Vagina (tissue), 2 donors: Measurements from ENCODE around the gene LRMDA.

Source experiments
- POLR2A ChIP-seq, 2 donors: fragments of 450-650 bp; IDR thresholded peaks; one replicate each; pipeline ENCODE4 v1.6.1; 2017; ENCODE audit warnings: antibody characterized with exemption in 2 of 2, mild to moderate bottlenecking in 2 of 2, moderate library complexity in 2 of 2
- POLR2AphosphoS5 ChIP-seq, 2 donors: sonication (generic); formaldehyde crosslinking; IDR thresholded peaks; one replicate each; pipeline ENCODE4 v1.9.0; 2017; ENCODE audit warnings: antibody characterized with exemption in 2 of 2, mild to moderate bottlenecking in 2 of 2, low read depth in 1 of 2; ENCODE audit not compliant: insufficient read depth in 1 of 2
- TF ChIP-seq, protein P1 (sequence below), 3 experiments: fragments of 450-650 bp in 2 of 3; fragments of 200-600 bp in 1 of 3; sonication (generic) in 1 of 3; IDR thresholded peaks; one replicate each; pipeline ENCODE4 v1.5.1; 2017 to 2019; ENCODE audit warnings: antibody characterized with exemption in 3 of 3, mild to moderate bottlenecking in 2 of 3, moderate library complexity in 2 of 3

DNA sequence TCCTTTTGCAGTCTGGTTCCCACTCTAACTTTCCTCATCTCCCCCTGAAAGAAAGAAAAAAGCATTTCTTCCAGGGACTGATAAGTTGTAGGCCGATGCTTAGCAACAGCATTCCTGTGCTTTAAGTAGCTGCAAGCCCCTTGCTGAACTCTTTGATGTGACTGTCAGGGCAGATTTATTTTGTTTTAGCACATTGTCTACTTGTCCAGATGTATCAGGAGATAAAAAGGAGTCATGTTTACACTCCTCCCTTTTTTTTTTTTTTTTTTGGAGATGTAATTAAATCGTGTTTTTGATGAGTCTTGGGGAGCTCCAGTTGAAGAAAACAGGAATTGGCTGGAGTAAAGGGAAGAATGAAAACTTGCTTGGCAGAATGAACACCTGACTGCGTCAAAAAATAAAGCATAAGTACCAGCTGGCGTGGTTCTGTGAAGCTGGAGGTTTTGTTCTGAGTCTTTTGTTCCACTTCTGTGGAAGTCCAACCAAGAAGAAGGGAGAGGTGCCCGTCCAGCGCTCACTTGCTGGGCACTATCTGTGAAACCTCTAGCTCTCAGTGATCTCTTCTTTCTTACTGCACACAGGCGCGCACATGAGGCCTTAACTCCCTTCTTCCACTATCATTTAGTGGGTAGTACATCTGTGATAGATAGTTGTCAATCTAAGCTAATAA is 871.7 kb downstream of the LRMDA start:
- TF ChIP-seq, protein P1, sequence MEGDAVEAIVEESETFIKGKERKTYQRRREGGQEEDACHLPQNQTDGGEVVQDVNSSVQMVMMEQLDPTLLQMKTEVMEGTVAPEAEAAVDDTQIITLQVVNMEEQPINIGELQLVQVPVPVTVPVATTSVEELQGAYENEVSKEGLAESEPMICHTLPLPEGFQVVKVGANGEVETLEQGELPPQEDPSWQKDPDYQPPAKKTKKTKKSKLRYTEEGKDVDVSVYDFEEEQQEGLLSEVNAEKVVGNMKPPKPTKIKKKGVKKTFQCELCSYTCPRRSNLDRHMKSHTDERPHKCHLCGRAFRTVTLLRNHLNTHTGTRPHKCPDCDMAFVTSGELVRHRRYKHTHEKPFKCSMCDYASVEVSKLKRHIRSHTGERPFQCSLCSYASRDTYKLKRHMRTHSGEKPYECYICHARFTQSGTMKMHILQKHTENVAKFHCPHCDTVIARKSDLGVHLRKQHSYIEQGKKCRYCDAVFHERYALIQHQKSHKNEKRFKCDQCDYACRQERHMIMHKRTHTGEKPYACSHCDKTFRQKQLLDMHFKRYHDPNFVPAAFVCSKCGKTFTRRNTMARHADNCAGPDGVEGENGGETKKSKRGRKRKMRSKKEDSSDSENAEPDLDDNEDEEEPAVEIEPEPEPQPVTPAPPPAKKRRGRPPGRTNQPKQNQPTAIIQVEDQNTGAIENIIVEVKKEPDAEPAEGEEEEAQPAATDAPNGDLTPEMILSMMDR (IDR thresholded peaks at IDR 0.05) = no peak
- TF ChIP-seq POLR2AphosphoS5 (IDR thresholded peaks at IDR 0.05; ENCODE audit: insufficient read depth in 1 of 2, low read depth in 1 of 2) (no peak), POLR2A (IDR thresholded peaks at IDR 0.05) (no peak)
